RCC 7860 (cell line): ENCODE data around the gene PCNT.
"Not testable (repeated sequence)": the region's sequence is repeated elsewhere in the genome, so short reads cannot be mapped to it uniquely, and the experiment has no call there.

Source experiments
- DNase-seq: peaks from one replicate; pipeline ENCODE4 v3.0.0-alpha.2; 2015; ENCODE audit warnings: low spot score
- FAIRE-seq: peaks from 2 replicates; lab custom pipeline; 2012; peaks lifted over from hg19 to GRCh38; lab: Jason Lieb, UNC

The PCNT gene

DNA sequence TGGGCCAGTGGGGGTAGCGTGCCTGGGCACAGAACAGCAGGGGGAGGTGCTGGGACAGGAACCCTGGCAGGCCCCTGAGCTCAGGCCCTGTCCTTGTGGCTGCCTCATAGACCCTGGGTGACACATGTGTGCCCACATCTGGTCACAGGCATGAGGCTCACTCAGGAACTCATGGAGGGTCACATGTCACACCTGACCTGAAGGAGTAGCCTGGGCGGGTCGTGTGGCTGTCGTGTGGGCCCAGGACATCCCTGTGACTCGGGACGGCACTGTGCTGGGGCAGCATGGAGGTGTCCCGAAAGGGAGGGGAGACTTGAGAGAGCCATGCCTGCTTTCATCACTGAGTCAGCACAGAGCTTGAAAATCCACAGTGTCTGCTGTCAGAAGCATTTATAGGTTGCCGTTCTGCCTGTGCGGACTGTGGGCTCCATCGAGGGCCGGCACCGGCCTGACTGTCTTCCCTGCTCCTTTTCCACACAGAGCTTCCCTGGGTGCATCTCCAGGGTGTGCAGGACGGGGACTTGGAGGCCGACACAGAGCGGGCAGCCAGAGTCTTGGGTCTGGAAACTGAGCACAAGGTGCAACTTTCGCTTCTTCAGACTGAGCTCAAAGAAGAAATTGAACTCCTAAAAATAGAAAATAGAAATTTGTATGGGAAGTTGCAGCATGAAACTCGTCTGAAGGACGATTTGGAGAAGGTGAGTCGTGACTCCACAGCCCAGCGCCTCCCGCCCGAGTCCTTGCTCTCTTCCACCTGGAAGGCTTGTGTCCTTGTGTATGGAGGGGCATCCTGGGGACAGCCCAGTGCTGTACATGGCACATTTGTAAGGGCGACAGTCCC is 32.8 kb downstream of the PCNT start:
- FAIRE-seq (no peak), DNase-seq (no peak)

DNA sequence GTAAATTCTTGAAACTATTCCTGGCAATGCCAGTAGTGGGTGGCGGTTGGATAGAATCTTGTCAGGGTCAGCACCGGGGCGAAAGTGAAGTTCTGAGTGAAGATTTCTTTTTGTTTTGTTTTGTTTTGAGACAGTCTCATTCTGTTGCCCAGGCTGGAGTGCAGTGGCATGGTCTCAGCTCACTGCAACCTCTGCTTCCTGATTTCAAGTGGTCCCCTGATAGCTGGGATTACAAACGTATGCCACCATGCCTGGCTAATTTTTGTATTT is 33.3 kb downstream of the PCNT start:
- FAIRE-seq (no peak), DNase-seq (no peak)

DNA sequence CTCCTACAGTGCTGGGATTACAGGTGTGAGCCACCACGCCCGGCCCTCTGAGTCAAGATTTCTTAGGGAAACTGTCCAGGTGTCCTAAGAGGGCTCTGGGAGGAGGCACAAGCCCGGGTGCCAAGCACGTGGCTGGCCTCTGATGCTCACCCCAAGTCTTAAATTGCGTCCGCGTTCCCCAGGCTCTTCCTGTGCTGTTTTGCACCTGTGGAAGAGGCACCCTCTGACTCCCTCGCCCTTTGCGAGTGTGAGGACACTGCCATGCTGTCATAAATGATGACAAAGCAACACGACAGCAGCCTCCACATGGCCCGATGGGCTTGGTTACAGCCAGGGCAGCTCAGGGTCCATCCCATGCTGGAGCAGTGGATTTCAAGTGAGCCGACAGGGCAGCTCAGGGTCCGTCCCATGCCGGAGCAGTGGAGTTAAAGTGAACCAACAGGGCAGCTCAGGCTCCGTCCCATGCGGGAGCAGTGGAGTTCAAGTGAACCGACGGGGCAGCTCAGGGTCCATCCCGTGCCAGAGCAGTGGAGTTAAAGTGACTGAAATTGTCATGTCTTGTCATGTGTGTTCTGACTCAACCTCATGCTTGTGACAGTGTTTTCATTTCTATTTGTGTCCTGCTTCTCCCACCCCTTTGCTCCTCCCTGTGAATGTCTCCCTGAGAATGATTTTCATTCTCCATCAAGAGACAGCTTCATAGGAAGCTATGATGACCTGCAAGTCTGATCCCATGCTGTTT is 33.9 kb downstream of the PCNT start:
- FAIRE-seq, result no peak
- DNase-seq, result no peak

DNA sequence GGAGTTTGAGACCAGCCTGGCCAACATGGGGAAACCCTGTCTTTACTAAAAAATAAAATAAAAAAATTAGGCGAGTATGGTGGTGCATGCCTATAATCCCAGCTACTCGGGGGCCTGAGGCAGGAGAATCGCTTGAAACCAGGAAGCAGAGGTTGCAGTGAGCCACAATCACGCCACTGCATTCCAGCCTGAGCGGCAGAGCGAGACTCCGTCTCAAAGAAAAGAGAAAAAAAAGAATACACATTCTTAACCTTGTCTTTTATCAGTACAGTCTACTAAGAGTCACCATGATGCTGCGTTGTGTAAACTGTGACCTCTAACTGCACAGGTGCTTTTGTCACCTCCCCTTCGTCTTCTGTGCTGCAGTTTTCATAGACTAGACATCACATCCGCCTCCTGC is 37.2 kb downstream of the PCNT start:
- FAIRE-seq, result no peak
- no peak for DNase-seq

DNA sequence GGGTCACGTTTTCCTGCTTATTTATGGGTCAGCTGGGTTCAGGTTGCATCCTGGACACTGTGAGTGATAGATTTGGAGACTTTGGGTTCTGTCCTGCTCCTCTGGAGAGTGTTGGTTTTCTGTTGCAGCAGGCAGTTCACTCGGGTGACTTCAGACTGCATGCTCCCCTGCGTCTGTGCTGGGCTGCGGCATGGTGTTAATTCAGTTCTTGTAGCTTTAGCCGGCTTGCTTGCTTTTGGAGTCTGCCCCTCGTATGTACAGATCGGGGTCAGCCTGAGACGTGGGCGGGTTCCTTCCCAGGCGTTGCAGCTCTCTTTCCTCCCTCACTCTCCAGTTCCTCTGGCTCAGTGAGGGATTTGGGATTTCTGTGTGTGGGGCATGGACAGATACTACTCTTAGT is 38.0 kb downstream of the PCNT start:
- DNase-seq (no peak), FAIRE-seq (no peak)

DNA sequence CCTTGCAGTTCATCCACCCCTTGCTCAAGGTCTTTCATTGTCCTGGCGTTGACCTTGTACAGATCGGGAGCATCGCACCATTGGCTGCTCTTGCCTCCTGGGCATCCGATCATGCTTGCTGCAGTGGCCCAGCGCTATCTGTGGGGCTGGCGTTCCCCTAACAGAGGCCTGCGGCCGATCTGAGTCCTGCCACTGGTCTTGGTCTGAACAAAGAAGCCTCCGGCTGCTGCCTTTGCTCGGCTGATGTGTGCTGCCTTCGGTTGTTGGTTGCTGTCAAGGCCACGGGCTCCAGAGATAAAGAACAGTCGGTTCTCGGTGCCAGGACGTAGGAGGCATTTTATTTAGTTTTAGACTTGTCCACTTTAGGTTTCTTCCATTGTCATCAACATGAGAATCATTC is 39.0 kb downstream of the PCNT start:
- FAIRE-seq (no peak), DNase-seq (no peak)

DNA sequence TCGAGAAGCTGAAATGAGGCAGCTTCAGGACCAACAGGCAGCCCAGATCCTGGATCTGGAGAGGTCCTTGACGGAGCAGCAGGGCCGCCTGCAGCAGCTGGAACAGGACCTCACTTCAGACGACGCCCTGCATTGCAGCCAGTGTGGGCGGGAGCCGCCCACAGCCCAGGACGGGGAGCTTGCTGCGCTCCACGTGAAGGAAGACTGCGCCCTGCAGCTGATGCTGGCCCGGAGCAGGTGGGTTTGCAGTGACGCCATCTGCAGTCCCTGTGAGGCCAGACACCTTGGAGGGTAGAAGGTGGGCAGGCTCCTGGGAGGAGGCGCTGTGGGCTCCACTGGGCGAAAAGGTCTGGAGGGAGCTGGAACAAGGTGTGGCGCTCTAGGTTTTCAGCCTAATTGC is 39.7 kb downstream of the PCNT start:
- FAIRE-seq (no peak), DNase-seq (no peak)

DNA sequence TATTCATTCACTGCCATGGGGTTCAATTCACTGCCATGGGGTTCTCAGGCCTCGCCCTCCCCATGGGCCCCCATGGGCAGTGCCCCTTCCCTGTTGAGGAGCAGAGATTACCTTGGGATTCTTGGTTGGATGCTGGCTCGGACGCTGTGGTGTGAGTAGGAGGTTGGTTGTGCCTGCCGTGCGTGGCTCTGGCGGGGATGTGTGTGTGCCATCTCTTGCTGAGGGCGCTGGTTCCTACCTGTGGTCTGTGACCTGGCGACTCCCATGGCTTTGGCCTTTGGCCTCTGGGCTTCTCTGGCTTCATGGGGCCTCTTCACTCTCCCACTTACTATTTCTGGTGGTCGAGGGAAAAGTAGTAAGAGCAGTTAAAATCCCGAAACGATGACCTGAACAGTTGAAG is 42.1 kb downstream of the PCNT start:
- DNase-seq, result no peak
- no peak for FAIRE-seq

DNA sequence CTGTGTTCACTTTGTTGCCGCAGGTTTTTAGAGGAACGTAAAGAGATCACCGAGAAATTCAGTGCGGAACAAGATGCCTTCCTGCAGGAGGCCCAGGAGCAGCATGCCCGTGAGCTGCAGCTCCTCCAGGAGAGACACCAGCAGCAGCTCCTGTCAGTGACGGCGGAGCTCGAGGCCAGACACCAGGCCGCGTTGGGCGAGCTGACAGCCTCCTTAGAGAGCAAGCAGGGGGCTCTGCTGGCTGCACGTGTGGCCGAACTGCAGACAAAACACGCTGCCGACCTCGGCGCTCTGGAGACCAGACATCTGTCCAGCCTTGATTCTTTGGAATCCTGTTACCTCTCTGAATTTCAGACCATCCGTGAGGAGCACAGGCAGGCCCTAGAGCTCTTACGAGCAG is 42.6 kb downstream of the PCNT start:
- FAIRE-seq (no peak), DNase-seq (no peak)

DNA sequence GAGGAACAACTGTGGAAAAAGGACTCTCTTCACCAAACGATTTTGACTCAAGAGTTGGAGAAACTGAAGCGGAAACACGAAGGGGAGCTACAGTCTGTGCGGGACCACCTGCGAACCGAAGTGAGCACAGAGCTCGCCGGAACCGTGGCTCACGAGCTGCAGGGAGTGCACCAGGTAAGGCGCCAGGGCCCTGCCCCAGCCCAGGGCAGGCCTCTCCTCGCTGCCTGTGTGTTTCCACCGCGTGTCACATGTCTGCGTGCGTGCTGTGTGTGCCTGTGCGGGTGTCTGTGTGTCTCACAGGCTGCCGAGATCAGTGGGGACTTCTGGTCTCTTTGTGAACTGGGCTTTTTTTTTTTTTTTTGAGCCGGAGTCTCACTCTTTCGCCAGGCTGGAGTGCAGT is 43.0 kb downstream of the PCNT start:
- no peak for FAIRE-seq
- no peak for DNase-seq

DNA sequence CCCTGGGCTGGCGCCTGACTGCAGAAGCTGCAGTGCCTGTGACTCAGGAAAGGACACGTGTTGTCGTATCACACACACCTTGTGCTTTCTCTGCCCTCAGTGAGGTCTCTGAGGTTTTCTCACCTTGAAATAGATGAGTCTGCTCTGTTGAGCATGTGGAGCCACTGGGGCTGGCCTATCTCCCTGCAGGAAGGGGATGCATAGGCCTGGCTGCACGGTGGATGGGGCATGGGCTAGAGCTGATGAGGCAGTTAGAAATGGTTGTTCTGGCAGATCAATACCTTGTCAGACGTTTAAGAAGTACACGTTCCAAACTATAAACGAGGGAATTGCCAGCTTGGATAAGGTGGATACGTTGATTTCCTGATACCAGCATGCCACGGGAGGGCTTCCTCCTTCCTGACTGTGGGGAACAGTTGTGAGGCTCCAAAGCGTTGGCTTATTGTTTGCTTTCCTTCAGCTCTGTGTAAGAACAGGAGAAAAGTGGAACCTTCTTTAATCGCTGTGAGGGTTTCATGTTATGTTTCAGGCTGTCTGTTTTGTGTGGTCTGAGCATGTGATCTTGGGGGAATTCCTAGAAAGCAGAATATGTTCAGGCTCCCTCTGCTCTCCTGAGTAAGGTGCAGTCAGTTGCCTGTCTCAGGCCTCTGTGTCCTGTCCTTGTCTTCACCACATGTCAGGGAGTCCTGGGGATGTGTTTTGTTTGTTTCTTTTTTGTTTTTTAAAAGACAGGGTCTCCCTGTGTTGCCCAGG is 44.8 kb downstream of the PCNT start:
- no peak for FAIRE-seq
- DNase-seq, result no peak

DNA sequence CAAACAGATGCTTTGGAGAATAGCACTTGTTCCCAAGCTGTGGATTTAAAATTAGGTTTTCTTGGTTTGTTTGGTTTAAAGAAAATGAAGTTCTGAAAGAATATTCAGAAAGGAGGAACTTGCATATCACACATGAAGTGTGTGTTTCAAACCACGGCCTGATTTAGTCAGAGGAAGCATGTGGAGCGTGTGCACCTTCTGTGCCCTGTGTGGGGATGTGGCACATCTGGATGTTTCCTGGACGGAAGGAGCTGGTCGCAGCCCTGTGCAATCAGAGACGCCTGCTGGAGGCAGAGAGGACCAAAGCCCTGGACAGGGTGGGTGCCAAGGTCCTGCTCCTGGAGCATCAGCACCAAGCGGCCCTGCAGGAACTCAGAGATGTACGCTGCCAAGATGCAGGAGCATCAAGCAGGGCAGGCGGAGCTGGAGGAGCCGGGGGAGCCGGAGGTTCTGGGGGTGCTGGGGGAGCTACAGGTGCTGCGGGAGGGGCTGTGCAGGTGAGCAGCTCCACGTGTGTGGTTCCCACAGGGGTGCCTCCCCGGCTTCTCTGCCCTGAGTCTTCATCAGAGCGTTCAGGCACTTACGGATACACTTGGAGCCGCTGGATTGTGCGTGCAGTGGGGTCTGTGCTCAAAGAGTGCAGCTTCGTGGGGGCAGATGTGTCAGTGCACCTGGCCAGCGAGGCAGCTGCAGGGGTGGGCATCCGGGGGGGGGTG is 45.7 kb downstream of the PCNT start:
- FAIRE-seq (no peak), DNase-seq (no peak)

DNA sequence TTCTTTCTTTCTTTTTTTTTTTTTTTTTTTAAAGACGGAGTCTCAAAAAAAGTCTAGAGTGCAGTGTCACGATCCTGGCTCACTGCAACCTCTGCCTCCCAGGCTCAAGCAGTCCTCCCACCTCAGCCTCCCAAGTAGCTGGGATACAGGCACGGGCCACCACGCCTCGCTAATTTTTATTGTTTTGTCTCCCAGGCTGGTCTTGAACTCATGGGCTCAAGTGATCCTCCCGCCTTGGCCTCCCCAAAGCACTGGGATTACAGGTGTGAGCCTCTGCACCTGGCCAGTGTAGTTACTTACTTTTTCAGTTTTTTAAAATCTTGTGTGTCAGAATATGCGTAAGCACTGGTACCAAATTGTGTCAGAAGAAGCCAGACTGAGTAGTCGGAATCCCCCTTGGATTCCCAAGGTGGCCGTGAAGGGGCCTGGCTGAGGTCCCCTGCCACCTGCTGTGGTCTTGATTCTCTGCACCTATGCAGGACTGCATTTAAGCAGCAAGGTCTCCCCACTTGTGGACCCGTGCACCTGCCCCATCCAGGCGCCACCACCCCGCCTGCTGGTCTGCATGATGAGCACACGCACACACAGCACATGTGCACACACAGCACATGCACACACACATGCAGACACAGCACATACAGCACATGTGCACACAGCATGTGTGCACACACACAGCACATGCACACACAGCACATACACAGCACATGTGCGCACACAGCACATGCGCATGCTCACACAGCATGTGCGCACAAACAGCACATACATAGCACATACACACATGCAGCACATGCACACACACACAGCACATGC is 47.5 kb downstream of the PCNT start:
- DNase-seq, result no peak
- no peak for FAIRE-seq

DNA sequence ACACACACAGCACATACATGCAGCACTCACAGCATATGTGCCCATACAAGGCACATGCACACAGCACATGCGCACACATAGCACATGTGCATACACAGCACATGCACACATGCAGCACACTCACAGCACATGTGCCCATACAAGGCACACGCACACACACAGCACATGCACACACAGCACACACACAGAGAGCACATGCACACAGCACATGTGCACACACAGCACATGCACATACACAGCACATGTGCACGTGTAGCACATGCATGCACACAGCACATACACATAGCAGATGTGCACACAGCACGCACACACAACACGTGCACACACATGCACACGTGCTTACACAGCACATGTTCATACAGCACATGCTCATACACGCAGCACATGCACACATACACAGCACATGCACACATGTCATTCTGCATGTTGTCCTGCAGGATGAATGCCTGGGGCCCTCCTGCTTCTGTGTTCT is 48.1 kb downstream of the PCNT start:
- DNase-seq (no peak), FAIRE-seq (no peak)

DNA sequence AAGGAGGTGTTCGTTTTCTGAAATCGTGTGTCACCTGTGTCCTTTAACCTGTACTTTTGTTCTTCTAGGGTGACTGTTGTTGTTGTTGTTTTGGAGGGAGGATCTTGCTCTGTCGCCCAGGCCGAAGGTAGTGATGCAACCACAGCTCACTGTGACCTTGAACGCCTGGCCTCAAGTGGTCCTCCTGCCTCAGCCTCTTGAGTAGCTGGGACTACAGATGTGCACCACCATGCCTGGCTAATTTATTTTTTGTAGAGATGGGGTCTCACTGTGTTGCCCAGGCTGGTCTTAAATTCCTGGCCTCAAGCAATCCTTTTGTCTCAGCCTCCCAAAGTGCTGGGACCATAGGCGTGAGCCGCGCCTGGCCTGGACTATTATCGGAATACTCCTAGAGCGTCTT is 49.0 kb downstream of the PCNT start:
- DNase-seq, FAIRE-seq: not testable (repeated sequence)

DNA sequence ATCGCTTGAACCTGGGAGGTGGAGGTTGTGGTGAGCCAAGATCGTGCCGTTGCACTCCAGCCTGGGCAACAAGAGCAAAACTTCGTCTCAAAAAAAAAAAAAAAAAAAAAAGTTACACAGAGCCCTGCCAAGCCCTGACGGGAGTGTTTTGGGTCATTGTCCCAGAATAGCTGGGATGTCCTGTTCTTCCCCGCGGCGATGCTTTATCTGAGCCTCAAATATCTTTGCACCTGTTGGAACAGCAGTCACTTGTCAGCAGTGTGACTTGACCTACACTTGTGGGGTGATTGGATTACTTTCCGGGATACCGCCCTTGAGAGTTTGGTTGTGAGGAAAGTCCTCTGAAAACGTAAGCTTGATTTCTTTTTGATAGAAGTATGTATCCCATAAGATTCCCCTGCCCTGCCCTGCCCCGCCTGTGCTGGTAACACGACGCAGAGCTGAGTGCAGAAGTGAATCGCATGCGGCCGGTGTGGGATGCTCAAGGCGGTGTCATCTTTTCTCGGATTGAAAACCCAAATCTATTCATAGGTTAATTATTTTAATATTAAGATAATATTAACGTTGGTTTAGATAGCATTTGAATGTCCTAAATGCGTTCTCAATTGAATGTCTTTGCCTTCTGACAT is 50.9 kb downstream of the PCNT start:
- no peak for FAIRE-seq
- DNase-seq, result no peak

DNA sequence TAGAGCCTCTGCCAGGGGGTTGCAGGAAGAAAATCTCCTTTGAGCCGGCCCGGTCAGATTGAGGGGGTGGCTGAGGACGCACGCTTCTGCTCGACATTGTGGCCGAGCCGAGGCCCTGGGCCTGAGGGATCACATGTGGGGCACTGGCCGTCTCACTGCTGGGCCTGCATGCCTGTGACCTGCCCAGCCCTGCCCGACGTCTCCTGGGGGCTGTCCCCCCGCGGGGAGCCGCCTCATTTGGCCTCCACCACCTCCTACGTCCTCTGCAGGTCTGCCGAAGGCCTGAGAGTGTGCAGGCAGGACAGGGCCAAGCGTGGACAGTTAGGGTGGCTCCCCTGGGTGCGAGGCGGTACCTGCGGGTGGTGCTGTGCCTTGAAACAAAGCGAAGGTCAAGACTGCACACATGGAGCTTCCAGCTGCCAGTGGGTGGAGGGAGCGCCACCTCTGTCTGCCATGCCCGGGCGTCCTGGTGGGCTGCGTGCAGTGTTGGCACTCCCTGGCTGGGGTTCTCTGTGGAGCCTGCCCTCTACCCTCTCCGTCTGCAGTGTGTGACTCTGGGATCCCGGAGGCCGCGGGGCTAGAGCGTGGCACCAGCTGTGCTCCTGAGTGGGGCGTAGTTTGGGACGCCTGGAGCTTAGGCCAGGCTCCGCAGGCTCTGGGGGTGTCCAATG is 51.7 kb downstream of the PCNT start:
- no peak for FAIRE-seq
- DNase-seq, result no peak

DNA sequence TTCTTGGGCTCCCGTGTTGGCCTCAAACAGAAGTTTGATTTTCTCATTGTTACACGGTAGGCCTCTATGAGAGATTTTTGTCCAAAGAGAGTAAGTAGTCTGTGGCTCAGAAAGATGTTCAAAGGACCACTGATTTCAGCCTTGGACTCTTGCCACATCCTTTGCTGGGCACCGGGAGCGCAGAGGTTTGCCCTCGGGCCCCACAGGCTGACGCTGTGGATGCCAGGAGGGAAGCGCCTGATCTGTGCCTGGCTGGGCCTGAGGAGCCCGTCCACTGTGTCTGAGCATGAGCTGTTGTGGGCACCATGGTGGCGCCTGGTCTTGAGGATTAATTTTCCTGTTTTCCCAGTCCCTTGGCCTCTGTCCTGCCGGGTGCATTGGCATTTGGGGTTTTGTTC is 52.3 kb downstream of the PCNT start:
- DNase-seq, result no peak
- no peak for FAIRE-seq

DNA sequence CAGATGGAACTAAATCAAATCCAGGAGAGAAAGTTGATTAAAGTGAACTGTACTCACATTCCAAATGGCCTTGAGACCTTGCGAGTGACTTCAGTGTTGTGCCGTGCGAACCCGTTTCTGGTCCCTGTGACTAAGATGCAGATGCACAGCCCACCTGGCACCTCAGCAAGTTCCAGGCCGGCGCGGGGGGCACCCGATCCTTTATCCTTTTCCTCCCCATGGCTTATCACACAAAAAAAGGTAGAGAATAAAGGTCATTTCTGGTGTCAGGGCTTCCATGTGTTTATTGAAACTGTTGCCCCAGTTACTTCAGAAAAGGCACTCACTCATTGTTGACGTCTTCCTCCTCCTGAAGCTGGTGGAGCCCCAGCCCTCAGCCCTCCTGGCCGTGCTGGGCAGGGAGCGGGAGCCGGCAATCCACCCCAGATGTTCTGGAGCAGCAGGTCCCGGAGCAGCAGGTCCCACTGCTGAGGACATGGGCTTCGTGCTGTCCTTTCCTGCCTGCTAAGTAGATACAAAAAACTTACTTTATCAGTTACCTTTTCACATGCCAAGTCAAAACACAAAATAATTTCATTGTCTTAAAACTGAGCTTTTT is 53.0 kb downstream of the PCNT start:
- DNase-seq (no peak), FAIRE-seq (no peak)
